Amygdala (tissue), 56 donors: ENCODE data around the gene SOX8.

Experiments used
- DNase-seq, 56 donors: peaks; one replicate each; lab custom pipeline; 2025; lab: John Stamatoyannopoulos, UW

SOX8 gene

DNA sequence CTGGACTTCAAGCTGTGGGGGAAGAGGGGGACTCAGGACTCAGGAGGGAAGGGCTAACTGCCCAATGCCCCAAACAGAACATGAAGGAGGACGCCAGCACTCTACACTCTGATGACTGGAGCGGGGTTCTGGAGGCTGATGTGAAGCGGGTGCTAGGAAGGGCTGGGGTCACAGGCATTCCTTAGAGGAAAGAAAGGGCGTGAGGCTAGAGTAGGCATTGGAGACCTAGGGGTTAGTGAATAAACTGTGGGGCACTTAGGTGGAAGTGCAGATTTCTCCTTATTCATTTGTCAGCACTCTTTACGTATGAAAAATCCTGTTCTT is 10.0 kb upstream of the SOX8 start:
- DNase-seq: no peak

GRCh38 chr16:971981-972315 is 9.6 kb upstream of the SOX8 start:
- DNase-seq: no peak

GRCh38 chr16:972316-973002 is 9.1 kb upstream of the SOX8 start:
- peak in 54 of 56 donors; percentile 40 to 96 (median 84) for DNase-seq

GRCh38 chr16:973366-973765 is 8.2 kb upstream of the SOX8 start:
- no peak for DNase-seq

- peak in 14 of 56 donors; percentile 34 to 67 (median 52) for DNase-seq
These were observed 7.5 kb upstream of the SOX8 start for GRCh38 chr16:974001-974601.

DNA sequence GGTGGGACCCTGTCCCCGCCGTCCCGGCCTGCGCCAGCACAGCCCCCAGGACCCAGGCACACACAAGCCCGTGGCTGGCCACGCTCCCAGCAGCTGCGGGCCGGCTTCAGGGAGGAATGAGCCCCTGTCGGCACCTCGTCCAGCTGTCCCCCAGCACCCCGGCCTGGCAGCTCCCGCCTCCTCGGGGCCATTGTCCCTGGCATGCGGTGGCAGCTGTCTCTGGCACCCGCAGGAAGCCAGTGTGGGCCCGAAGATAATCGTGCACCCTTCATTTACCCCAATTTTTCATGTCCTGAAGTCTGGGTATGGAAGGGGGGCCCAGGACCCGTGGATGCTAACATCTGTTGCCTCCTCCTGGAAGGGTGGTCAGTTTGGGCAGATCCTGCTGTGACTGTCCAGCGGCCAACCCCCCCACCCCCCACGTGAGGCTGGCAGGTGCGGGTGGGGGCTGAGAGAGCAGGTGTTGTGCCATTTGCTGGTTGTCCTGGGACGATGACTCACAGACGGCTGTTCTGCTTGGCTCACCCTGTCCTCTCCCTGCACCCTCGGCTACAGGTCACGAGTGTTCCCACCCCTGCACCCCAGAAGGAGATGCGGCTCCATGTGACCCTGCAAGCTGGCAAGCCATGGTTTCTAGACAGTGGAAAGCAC is 6.8 kb upstream of the SOX8 start:
- DNase-seq: peak in 33 of 56 donors; percentile 25 to 73 (median 57)

DNA sequence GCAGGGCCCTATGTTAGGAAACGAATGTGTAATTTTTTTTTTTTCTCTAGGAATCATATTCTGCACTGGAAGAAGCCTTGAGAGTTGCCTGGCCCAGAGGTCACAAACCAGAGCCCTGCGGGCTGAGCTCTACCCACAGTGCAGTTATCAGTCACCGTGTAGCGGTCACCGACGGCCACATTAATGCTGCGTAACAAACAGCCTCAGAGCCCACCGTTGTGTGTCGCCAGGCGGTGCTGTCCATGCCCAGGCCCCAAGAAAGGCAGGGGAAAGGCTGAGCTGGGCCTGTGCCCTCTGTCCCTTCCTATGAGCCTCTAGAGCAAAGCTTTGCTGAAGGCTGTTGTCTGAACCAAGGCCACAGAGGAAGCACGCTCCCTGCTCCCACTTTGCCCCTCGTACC is 6.3 kb upstream of the SOX8 start:
- no peak for DNase-seq

- DNase-seq: no peak
These were observed 5.1 kb upstream of the SOX8 start for GRCh38 chr16:976389-976931.

DNA sequence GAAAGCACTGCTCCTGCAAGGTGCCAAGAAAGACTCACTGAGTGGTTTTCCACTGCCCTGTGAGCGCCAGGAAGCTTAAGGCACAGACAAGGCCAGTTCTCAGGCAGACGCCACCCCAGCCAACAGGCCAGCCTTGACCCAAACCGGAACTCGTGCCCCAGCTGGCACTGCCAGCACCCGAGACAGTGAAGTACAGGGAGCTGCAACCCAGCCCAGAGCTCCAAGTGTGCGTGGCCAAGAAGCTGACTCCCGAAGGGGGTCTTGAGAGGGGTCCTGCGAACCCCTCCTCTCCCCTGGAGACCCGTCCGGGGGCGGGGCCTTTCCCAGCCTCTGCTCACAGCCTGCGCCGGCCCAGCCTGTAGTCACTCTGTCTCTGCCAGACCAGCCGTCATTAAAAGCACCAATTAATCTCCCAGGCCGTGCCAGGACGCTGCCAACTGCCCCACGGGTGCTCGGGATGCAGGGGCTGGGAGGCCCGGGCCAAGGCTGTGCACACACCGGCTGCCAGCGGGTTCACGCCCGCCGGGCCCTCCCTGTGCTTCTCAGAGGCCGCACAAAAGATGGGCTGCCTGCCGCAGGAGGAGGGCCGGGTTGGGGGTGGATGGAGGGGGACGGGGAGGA is 4.4 kb upstream of the SOX8 start:
- DNase-seq: peak in 53 of 56 donors; percentile 29 to 94 (median 84)

DNA sequence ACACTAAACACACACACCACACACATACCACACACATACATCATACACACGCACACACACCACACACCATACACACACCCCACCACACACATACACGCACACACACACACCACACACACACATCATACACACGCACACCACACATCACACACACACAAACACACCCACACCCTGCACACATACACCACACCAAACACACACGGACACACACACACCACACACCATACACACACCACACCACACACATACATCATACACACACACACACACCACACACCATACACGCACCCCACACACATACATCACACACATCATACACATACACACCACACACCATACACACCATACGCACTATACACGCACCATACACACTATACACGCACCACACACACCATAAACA is 3.7 kb upstream of the SOX8 start:
- no peak for DNase-seq

DNA sequence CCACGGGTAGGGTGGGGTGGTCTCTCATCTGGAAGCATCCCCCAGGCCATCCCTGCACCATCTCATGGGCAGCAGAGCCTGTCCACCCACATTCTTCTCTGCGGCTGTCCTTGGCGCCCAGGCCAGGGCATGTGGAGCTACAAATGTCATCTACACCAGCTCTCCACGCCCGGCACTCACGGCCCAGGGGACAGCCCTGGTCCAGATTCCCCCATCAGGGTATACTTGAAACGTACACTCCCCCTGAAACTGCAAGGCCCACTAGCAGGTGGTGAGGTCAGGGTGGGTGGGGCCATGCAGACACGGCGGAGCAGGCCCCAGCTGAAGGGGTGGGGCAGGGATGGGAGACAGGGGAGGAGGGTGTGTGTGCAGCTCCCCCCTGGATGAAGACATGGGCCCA is 3.2 kb upstream of the SOX8 start:
- DNase-seq: peak in 2 of 56 donors; percentile 16 to 36

GRCh38 chr16:979147-979546 is 2.4 kb upstream of the SOX8 start:
- DNase-seq: no peak

GRCh38 chr16:979859-980594 is 1.5 kb upstream of the SOX8 start:
- DNase-seq: no peak

GRCh38 chr16:980595-980854 is 1.0 kb upstream of the SOX8 start:
- peak in 2 of 56 donors; percentile 49 to 63 for DNase-seq

- DNase-seq: peak in 2 of 56 donors; percentile 9 to 35
These were observed 824 bp downstream of the SOX8 start for GRCh38 chr16:982145-983043.

GRCh38 chr16:983044-984030 is 1.8 kb downstream of the SOX8 start:
- DNase-seq: peak in 47 of 56 donors; percentile 25 to 82 (median 61)

GRCh38 chr16:984121-984694 is 2.6 kb downstream of the SOX8 start:
- peak in 1 of 56 donors; percentile 23 for DNase-seq
